ENCODE results near the gene PGM2L1. TPM values are rescaled to one million over a fixed set of nuclear protein-coding genes. Genes with fewer than 3 reads are reported as not detected.
"Not testable (repeated sequence)": the region's sequence is repeated elsewhere in the genome, so short reads cannot be mapped to it uniquely, and the experiment has no call there.

The PGM2L1 gene
- total RNA-seq, 1 donor from 2014 or later, result 1.6 TPM

GRCh38 chr11:74370123-74370522, 28.1 kb downstream of the PGM2L1 start:
- TF ChIP-seq CTCF (IDR thresholded peaks at IDR 0.05; ENCODE audit: borderline replicate concordance), result no peak
- Histone ChIP-seq H3K4me1 (no peaks in the 10 kb centered on the region), H3K4me3 (no peak overlapping the region), H3K9me3 (replicated peaks) (no peaks in the 10 kb centered on the region), H3K27me3 (ENCODE audit: low read depth) (no peaks in the 10 kb centered on the region), H3K36me3 (peaks cover 19% of the 10 kb centered on the region), H3K27ac (replicated peaks) (no peak overlapping the region)
- DNase-seq, result no peak
- intact Hi-C loops (cut with micrococcal nuclease), result no loop called here

DNA sequence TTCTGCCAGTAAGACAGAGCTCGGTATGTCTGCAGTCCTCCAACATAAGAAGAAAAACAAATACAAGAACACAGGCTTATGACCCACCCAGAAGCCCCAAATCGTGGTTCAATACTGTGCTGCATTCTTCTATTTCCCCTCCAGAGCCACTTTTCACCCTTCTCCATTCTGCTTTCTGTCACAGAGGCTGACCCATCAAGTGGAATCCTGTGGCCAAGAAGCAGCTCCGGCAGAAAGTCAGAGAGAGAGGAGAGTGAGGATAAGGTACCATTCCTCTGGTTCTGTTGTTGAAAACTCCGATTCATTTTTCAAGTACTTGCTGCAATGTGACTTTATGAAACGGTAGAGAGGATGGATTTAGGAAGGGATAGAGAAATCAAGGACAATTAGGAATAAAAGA, 30.4 kb downstream of the PGM2L1 start:
- Histone ChIP-seq H3K36me3 (peaks cover 19% of the 10 kb centered on the region), H3K9me3 (replicated peaks) (no peaks in the 10 kb centered on the region), H3K4me1 (no peaks in the 10 kb centered on the region), H3K27ac (replicated peaks) (no peak overlapping the region), H3K4me3 (no peak overlapping the region), H3K27me3 (ENCODE audit: low read depth) (no peaks in the 10 kb centered on the region)
- intact Hi-C loops (cut with micrococcal nuclease), result no loop called here
- no peak for TF ChIP-seq CTCF (IDR thresholded peaks at IDR 0.05; ENCODE audit: borderline replicate concordance)
- no peak for DNase-seq

- Histone ChIP-seq H3K9me3 (replicated peaks) (no peaks in the 10 kb centered on the region), H3K27ac (replicated peaks) (no peak overlapping the region), H3K4me3 (no peak overlapping the region), H3K4me1 (no peaks in the 10 kb centered on the region), H3K36me3 (peaks cover 25% of the 10 kb centered on the region), H3K27me3 (ENCODE audit: low read depth) (no peaks in the 10 kb centered on the region)
- TF ChIP-seq CTCF (IDR thresholded peaks at IDR 0.05; ENCODE audit: borderline replicate concordance), result no peak
- no peak for DNase-seq
- intact Hi-C loops (cut with micrococcal nuclease), result no loop called here
Measured at GRCh38 chr11:74366576-74366975, 31.7 kb downstream of the PGM2L1 start.

GRCh38 chr11:74365805-74366204, 32.4 kb downstream of the PGM2L1 start:
- DNase-seq; H3K4me1 ChIP-seq; H3K27me3 ChIP-seq (ENCODE audit: low read depth); H3K4me3 ChIP-seq; intact Hi-C loops (cut with micrococcal nuclease); H3K27ac ChIP-seq (replicated peaks); H3K9me3 ChIP-seq (replicated peaks): not testable (repeated sequence)
- peaks cover 31% of the 10 kb centered on the region for H3K36me3 ChIP-seq

- intact Hi-C loops (cut with micrococcal nuclease), result no loop called here
- H3K9me3 ChIP-seq (replicated peaks), result peaks cover 7% of the 10 kb centered on the region
- H3K27me3 ChIP-seq (ENCODE audit: low read depth), result no peaks in the 10 kb centered on the region
- no peaks in the 10 kb centered on the region for H3K4me1 ChIP-seq
- no peak overlapping the region for H3K27ac ChIP-seq (replicated peaks)
- no peak for TF ChIP-seq CTCF (IDR thresholded peaks at IDR 0.05; ENCODE audit: borderline replicate concordance)
- no peak for DNase-seq
- no peak overlapping the region for H3K4me3 ChIP-seq
- H3K36me3 ChIP-seq, result peaks cover 27% of the 10 kb centered on the region
Measured at GRCh38 chr11:74357449-74357848, 40.8 kb downstream of the PGM2L1 start.

GRCh38 chr11:74355626-74356025, 42.6 kb downstream of the PGM2L1 start:
- peaks cover 14% of the 10 kb centered on the region for H3K36me3 ChIP-seq
- no peak for TF ChIP-seq CTCF (IDR thresholded peaks at IDR 0.05; ENCODE audit: borderline replicate concordance)
- H3K27me3 ChIP-seq (ENCODE audit: low read depth), result no peaks in the 10 kb centered on the region
- H3K4me1 ChIP-seq, result no peaks in the 10 kb centered on the region
- intact Hi-C loops (cut with micrococcal nuclease), result no loop called here
- peaks cover 3% of the 10 kb centered on the region for H3K9me3 ChIP-seq (replicated peaks)
- no peak for DNase-seq
- no peak overlapping the region for H3K4me3 ChIP-seq
- no peak overlapping the region for H3K27ac ChIP-seq (replicated peaks)

All from left ventricle myocardium inferior (tissue), 1 donor.